SK-N-SH treated with all-trans-retinoic acid at 6 μM for 48 hours (cell line): Measurements from ENCODE around the gene PXMP2.

Experiments used
- ATAC-seq: fragments of 200-7000 bp; cut with Tn5 transposase; 3 replicates; pipeline ENCODE4 v1.9.1; 2020; ENCODE audit warnings: mild to moderate bottlenecking, moderate library complexity
- BACH2 ChIP-seq: fragments of 250-450 bp; sonication (Bioruptor Pico); IDR thresholded peaks from 2 replicates; pipeline ENCODE4 v1.9.0; 2021; ENCODE audit warnings: mild to moderate bottlenecking, borderline replicate concordance
- CREB5 ChIP-seq: fragments of 250-450 bp; sonication (Bioruptor Pico); IDR thresholded peaks from 2 replicates; pipeline ENCODE4 v1.5.1; 2020; ENCODE audit warnings: low read depth, mild to moderate bottlenecking, moderate library complexity
- CSDC2 ChIP-seq: fragments of 250-450 bp; sonication (Bioruptor Pico); IDR thresholded peaks from 2 replicates; pipeline ENCODE4 v1.5.0; 2020; ENCODE audit warnings: mild to moderate bottlenecking, moderate library complexity
- ESRRG ChIP-seq: fragments of 250-450 bp; sonication (Bioruptor Pico); IDR thresholded peaks from 2 replicates; pipeline ENCODE4 v1.6.1; 2021; ENCODE audit warnings: mild to moderate bottlenecking
- GLIS3 ChIP-seq: fragments of 250-450 bp; sonication (Bioruptor Pico); IDR thresholded peaks from 2 replicates; pipeline ENCODE4 v1.5.0; 2020; ENCODE audit warnings: mild to moderate bottlenecking, moderate library complexity
- ISL1 ChIP-seq: fragments of 250-450 bp; sonication (Bioruptor Pico); IDR thresholded peaks from 2 replicates; pipeline ENCODE4 v2.1.2; 2022; ENCODE audit warnings: mild to moderate bottlenecking, moderate library complexity
- OSR1 ChIP-seq: fragments of 250-450 bp; sonication (Bioruptor Pico); IDR thresholded peaks from 2 replicates; pipeline ENCODE4 v1.8.0; 2022; ENCODE audit warnings: moderate library complexity, mild to moderate bottlenecking, inconsistent platforms
- PATZ1 ChIP-seq: fragments of 250-450 bp; sonication (Bioruptor Pico); IDR thresholded peaks from 2 replicates; pipeline ENCODE4 v1.8.0; 2020; ENCODE audit warnings: mild to moderate bottlenecking, moderate library complexity, borderline replicate concordance
- RARB ChIP-seq: fragments of 250-450 bp; sonication (Bioruptor Pico); IDR thresholded peaks from 2 replicates; pipeline ENCODE4 v1.8.0; 2021; ENCODE audit warnings: mild to moderate bottlenecking, moderate library complexity
- SNAI2 ChIP-seq: fragments of 250-450 bp; sonication (Bioruptor Pico); IDR thresholded peaks from 2 replicates; pipeline ENCODE4 v1.5.0; 2020; ENCODE audit warnings: mild to moderate bottlenecking, moderate library complexity
- TOX ChIP-seq: fragments of 250-450 bp; sonication (Bioruptor Pico); IDR thresholded peaks from 2 replicates; pipeline ENCODE4 v1.8.0; 2021; ENCODE audit warnings: mild to moderate bottlenecking, moderate library complexity, borderline replicate concordance
- TSHZ2 ChIP-seq: fragments of 250-450 bp; sonication (Bioruptor Pico); IDR thresholded peaks from 2 replicates; pipeline ENCODE4 v1.5.0; 2020; ENCODE audit warnings: mild to moderate bottlenecking, moderate library complexity
- ZFP3 ChIP-seq: fragments of 250-450 bp; sonication (Bioruptor Pico); IDR thresholded peaks from 2 replicates; pipeline ENCODE4 v1.5.0; 2020; ENCODE audit warnings: mild to moderate bottlenecking, moderate library complexity
- ZFP30 ChIP-seq: fragments of 450-650 bp; formaldehyde crosslinking; IDR thresholded peaks from 2 replicates; pipeline ENCODE4 v1.5.0; 2022; ENCODE audit warnings: mild to moderate bottlenecking, moderate library complexity
- ZNF565 ChIP-seq: fragments of 450-650 bp; formaldehyde crosslinking; conservative IDR thresholded peaks from 2 replicates; pipeline ENCODE4 v1.5.0; 2020; ENCODE audit warnings: low read depth, mild to moderate bottlenecking, moderate library complexity
- ZNF70 ChIP-seq: fragments of 450-650 bp; formaldehyde crosslinking; IDR thresholded peaks from 2 replicates; pipeline ENCODE4 v1.5.0; 2020; ENCODE audit warnings: mild to moderate bottlenecking, moderate library complexity
- ZNF8 ChIP-seq: fragments of 450-650 bp; formaldehyde crosslinking; IDR thresholded peaks from 2 replicates; pipeline ENCODE4 v1.5.0; 2020; ENCODE audit warnings: mild to moderate bottlenecking, moderate library complexity
- TF ChIP-seq, protein P1 (sequence below): fragments of 250-450 bp; sonication (Bioruptor Pico); IDR thresholded peaks from 2 replicates; pipeline ENCODE4 v1.5.1; 2021; ENCODE audit warnings: mild to moderate bottlenecking, moderate library complexity
- TF ChIP-seq, protein P2 (sequence below): fragments of 250-450 bp; sonication (Bioruptor Pico); IDR thresholded peaks from 2 replicates; pipeline ENCODE4 v1.8.0; 2021; ENCODE audit warnings: low read depth, mild to moderate bottlenecking, moderate library complexity, borderline replicate concordance

The PXMP2 gene

GRCh38 chr12:132646850-132647249 lies 40.5 kb upstream of the PXMP2 start:
- no peak for ATAC-seq
- TF ChIP-seq PATZ1, result no peak

DNA sequence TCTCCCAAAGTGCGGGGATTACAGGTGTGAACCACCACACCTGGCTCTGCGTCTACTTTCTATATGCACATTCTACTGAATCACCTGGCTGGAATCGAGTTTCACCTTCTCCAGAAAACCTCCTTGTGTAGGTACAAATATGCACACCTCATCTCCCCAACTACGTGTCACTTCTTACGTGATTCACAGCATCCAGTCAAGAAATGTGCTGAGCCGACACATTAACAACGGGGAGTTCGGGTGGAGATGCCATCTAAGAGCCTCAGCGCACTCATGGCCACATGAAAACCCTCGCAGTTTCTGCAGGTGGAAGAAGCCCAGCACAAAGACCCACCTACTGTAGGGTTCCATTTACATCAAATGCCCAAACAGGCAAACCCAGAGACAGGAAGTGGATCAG lies 39.5 kb upstream of the PXMP2 start:
- TF ChIP-seq ZNF70 (CRISPR knock-in tag) (no peak), RARB (no peak), ZFP3 (CRISPR knock-in tag) (no peak), CREB5 (no peak), SNAI2 (CRISPR knock-in tag) (no peak)
- TF ChIP-seq, protein P1, sequence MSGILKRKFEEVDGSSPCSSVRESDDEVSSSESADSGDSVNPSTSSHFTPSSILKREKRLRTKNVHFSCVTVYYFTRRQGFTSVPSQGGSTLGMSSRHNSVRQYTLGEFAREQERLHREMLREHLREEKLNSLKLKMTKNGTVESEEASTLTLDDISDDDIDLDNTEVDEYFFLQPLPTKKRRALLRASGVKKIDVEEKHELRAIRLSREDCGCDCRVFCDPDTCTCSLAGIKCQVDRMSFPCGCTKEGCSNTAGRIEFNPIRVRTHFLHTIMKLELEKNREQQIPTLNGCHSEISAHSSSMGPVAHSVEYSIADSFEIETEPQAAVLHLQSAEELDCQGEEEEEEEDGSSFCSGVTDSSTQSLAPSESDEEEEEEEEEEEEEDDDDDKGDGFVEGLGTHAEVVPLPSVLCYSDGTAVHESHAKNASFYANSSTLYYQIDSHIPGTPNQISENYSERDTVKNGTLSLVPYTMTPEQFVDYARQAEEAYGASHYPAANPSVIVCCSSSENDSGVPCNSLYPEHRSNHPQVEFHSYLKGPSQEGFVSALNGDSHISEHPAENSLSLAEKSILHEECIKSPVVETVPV, result no peak
- ATAC-seq, result no peak

DNA sequence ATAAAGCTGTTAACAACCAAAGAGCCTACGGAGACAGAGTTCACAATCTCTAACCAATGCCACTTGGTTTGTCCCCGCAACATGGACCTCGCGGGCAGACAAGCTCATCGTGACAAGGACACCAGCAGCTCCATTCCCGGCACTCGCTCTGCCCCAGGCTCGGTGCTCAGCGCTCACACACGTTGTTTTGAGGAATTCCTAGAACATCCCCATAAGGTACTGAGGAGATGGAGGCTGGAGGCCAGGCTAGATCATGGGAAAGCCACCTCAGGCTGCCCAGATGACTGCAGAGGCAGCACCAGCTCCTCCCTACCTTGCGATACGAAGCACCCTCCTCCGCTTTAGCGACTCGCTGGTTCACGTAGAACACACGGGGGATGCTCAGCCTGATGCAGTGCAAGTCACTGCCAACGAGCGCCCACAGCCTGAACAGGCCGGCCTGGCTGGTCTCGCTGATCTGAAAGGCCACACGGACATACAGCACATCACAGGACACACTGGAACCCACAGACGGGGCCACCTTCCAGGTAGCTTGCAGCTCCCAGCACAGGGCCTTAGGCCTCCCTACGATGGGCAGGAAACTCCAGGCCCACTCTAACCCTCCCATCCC lies 38.7 kb upstream of the PXMP2 start:
- no peak; the same call in 2 of the 3 replicates for ATAC-seq
- TF ChIP-seq ISL1 (CRISPR knock-in tag), result no peak
- TF ChIP-seq, all 23 proteins: peak for 0

GRCh38 chr12:132649226-132649945 lies 38.0 kb upstream of the PXMP2 start:
- no peak for ATAC-seq

More at GRCh38 chr12:132649226-132649945, 38.0 kb upstream of the PXMP2 start:
- no peak for TF ChIP-seq CSDC2 (CRISPR knock-in tag)
- TF ChIP-seq ISL1 (CRISPR knock-in tag), result no peak
- no peak for TF ChIP-seq TSHZ2
- TF ChIP-seq, protein P1, result no peak
- no peak for TF ChIP-seq BACH2 (CRISPR knock-in tag)
- TF ChIP-seq, protein P2, sequence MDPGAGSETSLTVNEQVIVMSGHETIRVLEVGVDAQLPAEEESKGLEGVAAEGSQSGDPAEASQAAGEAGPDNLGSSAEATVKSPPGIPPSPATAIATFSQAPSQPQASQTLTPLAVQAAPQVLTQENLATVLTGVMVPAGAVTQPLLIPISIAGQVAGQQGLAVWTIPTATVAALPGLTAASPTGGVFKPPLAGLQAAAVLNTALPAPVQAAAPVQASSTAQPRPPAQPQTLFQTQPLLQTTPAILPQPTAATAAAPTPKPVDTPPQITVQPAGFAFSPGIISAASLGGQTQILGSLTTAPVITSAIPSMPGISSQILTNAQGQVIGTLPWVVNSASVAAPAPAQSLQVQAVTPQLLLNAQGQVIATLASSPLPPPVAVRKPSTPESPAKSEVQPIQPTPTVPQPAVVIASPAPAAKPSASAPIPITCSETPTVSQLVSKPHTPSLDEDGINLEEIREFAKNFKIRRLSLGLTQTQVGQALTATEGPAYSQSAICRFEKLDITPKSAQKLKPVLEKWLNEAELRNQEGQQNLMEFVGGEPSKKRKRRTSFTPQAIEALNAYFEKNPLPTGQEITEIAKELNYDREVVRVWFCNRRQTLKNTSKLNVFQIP, result no peak
- TF ChIP-seq TOX (CRISPR knock-in tag), result no peak
- TF ChIP-seq CREB5, result no peak
- no peak for TF ChIP-seq ZNF70 (CRISPR knock-in tag)
- TF ChIP-seq OSR1 (CRISPR knock-in tag), result no peak
- no peak for TF ChIP-seq ZNF8
- no peak for TF ChIP-seq ESRRG (CRISPR knock-in tag)
- no peak for TF ChIP-seq ZNF565 (CRISPR knock-in tag)
- TF ChIP-seq GLIS3, result no peak
- TF ChIP-seq ZFP30 (CRISPR knock-in tag), result no peak
- no peak for TF ChIP-seq ZFP3 (CRISPR knock-in tag)
- TF ChIP-seq SNAI2 (CRISPR knock-in tag), result no peak
- TF ChIP-seq RARB, result no peak
